ENCODE data around the gene SLC2A13. TPM values are rescaled to one million over a fixed set of nuclear protein-coding genes. Genes with fewer than 3 reads are reported as not detected.

The SLC2A13 gene
- total RNA-seq, 1 experiment from 2014 or later = 15.3 TPM

DNA sequence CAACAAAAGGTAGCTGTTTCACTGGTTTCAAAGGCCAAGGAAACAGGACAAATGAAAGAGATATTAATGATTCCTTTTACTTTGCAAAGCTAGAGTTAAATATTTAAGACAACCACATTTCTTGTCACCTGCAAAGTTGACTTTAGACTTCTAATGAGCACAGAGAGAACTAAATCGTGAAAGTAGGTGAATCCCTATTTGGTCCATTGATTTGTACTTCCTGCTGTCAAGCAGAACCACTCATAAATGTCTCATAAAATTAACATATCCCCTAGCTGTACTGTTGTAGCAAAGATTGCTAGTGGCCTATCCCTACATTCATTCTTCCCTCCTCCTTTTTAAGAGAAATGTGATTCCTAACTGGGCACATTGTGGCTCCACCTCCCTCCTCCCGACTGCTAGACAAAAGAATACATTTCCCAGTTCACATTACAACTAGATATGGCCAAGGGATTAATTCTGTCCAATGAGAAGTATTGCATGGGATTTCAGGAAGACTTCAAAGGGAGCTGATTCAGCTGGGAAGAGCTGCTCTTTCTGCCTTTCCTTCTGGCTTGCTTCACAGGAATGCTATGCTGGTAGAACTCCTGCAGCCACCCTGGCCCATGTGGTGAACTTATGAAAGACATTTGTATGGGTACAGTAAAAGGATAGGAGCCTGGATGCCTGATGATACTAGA lies 258.8 kb downstream of the SLC2A13 start:
- no peaks in the 10 kb centered on the region for H3K27me3 Mint-ChIP-seq (ENCODE audit: low read depth)
- ChIA-PET POLR2A (no interaction called here), CTCF (no interaction called here)
- H3K36me3 Mint-ChIP-seq = no peaks in the 10 kb centered on the region
- peaks cover 5% of the 10 kb centered on the region for H3K9me3 Mint-ChIP-seq
- H3K27ac Mint-ChIP-seq = no peak overlapping the region
- ATAC-seq (peak; percentile 53; the same call in 1 of the 2 replicates), DNase-seq (ENCODE audit: low spot score) (no peak)
- no peak overlapping the region for H3K4me3 Mint-ChIP-seq
- TF ChIP-seq FOXP1 (CRISPR knock-in tag; IDR thresholded peaks at IDR 0.05; ENCODE audit: borderline replicate concordance) = no peak
- no peak for TF ChIP-seq NFATC4 (CRISPR knock-in tag; IDR thresholded peaks at IDR 0.05)
- TF ChIP-seq NR1H2 (CRISPR knock-in tag; IDR thresholded peaks at IDR 0.05) = no peak
- TF ChIP-seq, protein P1, sequence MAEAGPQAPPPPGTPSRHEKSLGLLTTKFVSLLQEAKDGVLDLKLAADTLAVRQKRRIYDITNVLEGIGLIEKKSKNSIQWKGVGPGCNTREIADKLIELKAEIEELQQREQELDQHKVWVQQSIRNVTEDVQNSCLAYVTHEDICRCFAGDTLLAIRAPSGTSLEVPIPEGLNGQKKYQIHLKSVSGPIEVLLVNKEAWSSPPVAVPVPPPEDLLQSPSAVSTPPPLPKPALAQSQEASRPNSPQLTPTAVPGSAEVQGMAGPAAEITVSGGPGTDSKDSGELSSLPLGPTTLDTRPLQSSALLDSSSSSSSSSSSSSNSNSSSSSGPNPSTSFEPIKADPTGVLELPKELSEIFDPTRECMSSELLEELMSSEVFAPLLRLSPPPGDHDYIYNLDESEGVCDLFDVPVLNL (CRISPR knock-in tag; IDR thresholded peaks at IDR 0.05; ENCODE audit: borderline replicate concordance, low read depth) = no peak
- TF ChIP-seq OVOL2 (CRISPR knock-in tag; IDR thresholded peaks at IDR 0.05; ENCODE audit: borderline replicate concordance) = no peak
- TF ChIP-seq, protein P2, sequence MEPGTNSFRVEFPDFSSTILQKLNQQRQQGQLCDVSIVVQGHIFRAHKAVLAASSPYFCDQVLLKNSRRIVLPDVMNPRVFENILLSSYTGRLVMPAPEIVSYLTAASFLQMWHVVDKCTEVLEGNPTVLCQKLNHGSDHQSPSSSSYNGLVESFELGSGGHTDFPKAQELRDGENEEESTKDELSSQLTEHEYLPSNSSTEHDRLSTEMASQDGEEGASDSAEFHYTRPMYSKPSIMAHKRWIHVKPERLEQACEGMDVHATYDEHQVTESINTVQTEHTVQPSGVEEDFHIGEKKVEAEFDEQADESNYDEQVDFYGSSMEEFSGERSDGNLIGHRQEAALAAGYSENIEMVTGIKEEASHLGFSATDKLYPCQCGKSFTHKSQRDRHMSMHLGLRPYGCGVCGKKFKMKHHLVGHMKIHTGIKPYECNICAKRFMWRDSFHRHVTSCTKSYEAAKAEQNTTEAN (CRISPR knock-in tag; IDR thresholded peaks at IDR 0.05) = no peak
- no peak for TF ChIP-seq GTF2I (CRISPR knock-in tag; conservative IDR thresholded peaks at IDR 0.05)
- TF ChIP-seq, protein P3, sequence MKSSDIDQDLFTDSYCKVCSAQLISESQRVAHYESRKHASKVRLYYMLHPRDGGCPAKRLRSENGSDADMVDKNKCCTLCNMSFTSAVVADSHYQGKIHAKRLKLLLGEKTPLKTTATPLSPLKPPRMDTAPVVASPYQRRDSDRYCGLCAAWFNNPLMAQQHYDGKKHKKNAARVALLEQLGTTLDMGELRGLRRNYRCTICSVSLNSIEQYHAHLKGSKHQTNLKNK (CRISPR knock-in tag; IDR thresholded peaks at IDR 0.05) = no peak
- no peak for TF ChIP-seq CBFB (CRISPR knock-in tag; IDR thresholded peaks at IDR 0.05; ENCODE audit: low read depth)
- TF ChIP-seq, protein P4, sequence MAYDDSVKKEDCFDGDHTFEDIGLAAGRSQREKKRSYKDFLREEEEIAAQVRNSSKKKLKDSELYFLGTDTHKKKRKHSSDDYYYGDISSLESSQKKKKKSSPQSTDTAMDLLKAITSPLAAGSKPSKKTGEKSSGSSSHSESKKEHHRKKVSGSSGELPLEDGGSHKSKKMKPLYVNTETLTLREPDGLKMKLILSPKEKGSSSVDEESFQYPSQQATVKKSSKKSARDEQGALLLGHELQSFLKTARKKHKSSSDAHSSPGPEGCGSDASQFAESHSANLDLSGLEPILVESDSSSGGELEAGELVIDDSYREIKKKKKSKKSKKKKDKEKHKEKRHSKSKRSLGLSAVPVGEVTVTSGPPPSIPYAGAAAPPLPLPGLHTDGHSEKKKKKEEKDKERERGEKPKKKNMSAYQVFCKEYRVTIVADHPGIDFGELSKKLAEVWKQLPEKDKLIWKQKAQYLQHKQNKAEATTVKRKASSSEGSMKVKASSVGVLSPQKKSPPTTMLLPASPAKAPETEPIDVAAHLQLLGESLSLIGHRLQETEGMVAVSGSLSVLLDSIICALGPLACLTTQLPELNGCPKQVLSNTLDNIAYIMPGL (CRISPR knock-in tag; IDR thresholded peaks at IDR 0.05) = no peak
- peaks cover 12% of the 10 kb centered on the region for H3K4me1 Mint-ChIP-seq

DNA sequence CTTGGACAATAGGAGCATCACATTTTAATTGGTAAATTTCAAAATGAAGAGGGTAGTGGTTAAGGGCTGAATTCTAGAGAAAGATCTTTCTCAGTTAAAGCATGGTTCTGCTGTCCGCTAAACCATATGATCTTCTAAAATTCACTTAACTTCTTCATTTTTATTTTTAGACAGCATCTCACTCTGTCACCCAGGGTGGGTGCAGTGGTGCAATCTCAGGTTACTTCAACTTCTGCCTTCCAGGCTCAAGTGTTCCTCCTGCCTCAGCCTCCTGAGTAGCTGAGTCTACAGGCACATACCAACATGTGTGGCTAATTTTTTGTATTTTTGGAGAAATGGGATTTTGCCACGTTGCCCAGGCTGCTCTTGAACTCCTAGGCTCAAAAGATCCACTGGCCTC lies 259.6 kb downstream of the SLC2A13 start:
- Mint-ChIP-seq H3K4me1 (peaks cover 12% of the 10 kb centered on the region), H3K4me3 (no peak overlapping the region), H3K36me3 (no peaks in the 10 kb centered on the region), H3K27me3 (ENCODE audit: low read depth) (no peaks in the 10 kb centered on the region), H3K9me3 (peaks cover 5% of the 10 kb centered on the region), H3K27ac (no peak overlapping the region)
- ATAC-seq (no peak), DNase-seq (ENCODE audit: low spot score) (no peak)
- ChIA-PET POLR2A (no interaction called here), CTCF (no interaction called here)
- TF ChIP-seq ZNF396 (CRISPR knock-in tag; IDR thresholded peaks at IDR 0.05; ENCODE audit: borderline replicate concordance) (no peak), PRRX2 (CRISPR knock-in tag; IDR thresholded peaks at IDR 0.05) (no peak)
- TF ChIP-seq, protein P5, sequence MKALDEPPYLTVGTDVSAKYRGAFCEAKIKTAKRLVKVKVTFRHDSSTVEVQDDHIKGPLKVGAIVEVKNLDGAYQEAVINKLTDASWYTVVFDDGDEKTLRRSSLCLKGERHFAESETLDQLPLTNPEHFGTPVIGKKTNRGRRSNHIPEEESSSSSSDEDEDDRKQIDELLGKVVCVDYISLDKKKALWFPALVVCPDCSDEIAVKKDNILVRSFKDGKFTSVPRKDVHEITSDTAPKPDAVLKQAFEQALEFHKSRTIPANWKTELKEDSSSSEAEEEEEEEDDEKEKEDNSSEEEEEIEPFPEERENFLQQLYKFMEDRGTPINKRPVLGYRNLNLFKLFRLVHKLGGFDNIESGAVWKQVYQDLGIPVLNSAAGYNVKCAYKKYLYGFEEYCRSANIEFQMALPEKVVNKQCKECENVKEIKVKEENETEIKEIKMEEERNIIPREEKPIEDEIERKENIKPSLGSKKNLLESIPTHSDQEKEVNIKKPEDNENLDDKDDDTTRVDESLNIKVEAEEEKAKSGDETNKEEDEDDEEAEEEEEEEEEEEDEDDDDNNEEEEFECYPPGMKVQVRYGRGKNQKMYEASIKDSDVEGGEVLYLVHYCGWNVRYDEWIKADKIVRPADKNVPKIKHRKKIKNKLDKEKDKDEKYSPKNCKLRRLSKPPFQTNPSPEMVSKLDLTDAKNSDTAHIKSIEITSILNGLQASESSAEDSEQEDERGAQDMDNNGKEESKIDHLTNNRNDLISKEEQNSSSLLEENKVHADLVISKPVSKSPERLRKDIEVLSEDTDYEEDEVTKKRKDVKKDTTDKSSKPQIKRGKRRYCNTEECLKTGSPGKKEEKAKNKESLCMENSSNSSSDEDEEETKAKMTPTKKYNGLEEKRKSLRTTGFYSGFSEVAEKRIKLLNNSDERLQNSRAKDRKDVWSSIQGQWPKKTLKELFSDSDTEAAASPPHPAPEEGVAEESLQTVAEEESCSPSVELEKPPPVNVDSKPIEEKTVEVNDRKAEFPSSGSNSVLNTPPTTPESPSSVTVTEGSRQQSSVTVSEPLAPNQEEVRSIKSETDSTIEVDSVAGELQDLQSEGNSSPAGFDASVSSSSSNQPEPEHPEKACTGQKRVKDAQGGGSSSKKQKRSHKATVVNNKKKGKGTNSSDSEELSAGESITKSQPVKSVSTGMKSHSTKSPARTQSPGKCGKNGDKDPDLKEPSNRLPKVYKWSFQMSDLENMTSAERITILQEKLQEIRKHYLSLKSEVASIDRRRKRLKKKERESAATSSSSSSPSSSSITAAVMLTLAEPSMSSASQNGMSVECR (CRISPR knock-in tag; IDR thresholded peaks at IDR 0.05; ENCODE audit: borderline replicate concordance) = no peak
- TF ChIP-seq, protein P1 (CRISPR knock-in tag; IDR thresholded peaks at IDR 0.05; ENCODE audit: borderline replicate concordance, low read depth) = no peak
